IPS DF 6.9 (cell line): Measurements from ENCODE around the gene CYP3A7.
"Not testable (repeated sequence)": the region's sequence is repeated elsewhere in the genome, so short reads cannot be mapped to it uniquely, and the experiment has no call there.

ENCODE experiments used
- DNase-seq: peaks from one replicate; pipeline ENCODE4 v3.0.0-alpha.2; 2013; ENCODE audit warnings: low read depth, low spot score
- H3K27ac ChIP-seq: one replicate; pipeline ENCODE4 v1.5.1; 2013; ENCODE audit warnings: low read length, control low read depth
- H3K27me3 ChIP-seq: 2 replicates; pipeline ENCODE4 v1.6.1; 2013; ENCODE audit warnings: mild to moderate bottlenecking, low read length; ENCODE audit not compliant: control insufficient read depth, insufficient read depth
- H3K36me3 ChIP-seq: 2 replicates; pipeline ENCODE4 v1.6.1; 2013; ENCODE audit warnings: low read length; ENCODE audit not compliant: control insufficient read depth, insufficient read depth
- H3K4me1 ChIP-seq: 2 replicates; pipeline ENCODE4 v1.6.1; 2013; ENCODE audit warnings: low read length; ENCODE audit not compliant: control insufficient read depth, insufficient read depth
- H3K4me3 ChIP-seq: 2 replicates; pipeline ENCODE4 v1.5.1; 2013; ENCODE audit warnings: mild to moderate bottlenecking, low read length
- H3K9me3 ChIP-seq: 2 replicates; pipeline ENCODE4 v1.6.1; 2013; ENCODE audit warnings: low read length, inconsistent platforms; ENCODE audit not compliant: control insufficient read depth, insufficient read depth
- WGBS: extraction: QIAGEN DNeasy Blood & Tissue Kit; methylation state at CpG from one replicate; pipeline ENCODE4 v1.1.7; 2013; ENCODE audit warnings: mixed read lengths, missing lambda C conversion rate; ENCODE audit not compliant: insufficient read length, insufficient coverage; 5-methylcytosine and 5-hydroxymethylcytosine counted together

CYP3A7 gene

DNA sequence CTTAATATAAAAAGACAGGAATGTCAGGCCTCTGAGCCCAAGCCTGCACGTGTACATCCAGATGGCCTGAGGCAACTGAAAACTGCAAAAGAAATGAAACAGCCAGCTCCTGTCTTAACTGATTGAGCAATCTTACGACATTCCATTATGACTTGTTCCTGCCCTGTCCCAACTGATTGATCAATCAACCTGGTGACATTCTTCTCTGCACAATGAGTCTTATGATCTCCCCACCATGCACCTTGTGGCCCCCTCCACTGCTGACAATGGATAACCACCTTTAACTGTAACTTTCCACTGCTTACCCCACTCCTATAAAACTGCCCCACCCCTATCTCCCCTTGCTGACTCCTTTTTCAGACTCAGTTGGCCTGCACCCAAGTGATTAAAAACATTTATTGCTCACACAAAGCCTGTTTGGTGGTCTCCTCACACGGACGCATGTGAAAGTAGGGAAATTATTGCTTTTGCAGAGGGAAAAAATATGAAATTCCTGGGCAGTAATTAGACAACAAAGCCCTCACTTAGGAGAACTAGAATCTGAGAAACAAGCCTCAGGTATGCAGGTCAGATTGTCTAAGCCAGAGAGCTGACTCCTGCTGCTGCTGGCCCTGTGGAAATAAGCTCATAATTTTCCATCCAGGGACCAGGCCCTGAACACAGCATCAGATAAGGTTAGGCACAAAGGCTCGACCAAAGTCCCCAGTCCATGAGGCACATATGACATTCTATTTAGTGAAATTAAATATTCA, 5.3 kb downstream of the CYP3A7 start:
- H3K27me3 ChIP-seq: no peaks in the 10 kb centered on the region
- no peaks in the 10 kb centered on the region for H3K4me1 ChIP-seq
- no peak for DNase-seq
- H3K27ac ChIP-seq: no peak overlapping the region
- no peaks in the 10 kb centered on the region for H3K9me3 ChIP-seq
- WGBS: no CpG with 5 or more reads among the region's 5 CpGs
- H3K4me3 ChIP-seq: no peak overlapping the region
- no peaks in the 10 kb centered on the region for H3K36me3 ChIP-seq

DNA sequence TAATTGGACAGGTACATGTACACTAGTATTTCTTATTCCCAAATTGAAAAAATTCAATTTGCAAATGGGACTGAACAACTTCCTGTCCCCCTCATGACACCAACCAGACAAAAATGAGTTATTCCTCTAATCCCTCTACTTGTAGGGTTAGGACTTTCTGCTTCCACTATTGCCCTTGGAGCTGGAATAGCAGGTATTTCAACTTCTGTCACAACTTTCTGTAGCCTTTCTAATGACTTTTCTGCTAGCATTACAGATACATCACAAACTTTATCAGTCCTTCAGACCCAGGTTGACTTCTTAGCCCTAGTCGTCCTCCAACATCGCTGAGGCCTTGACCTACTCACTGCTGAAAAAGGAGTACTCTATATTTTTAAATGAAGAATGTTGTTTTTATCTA, 6.4 kb downstream of the CYP3A7 start:
- no CpG with 5 or more reads among the region's 2 CpGs for WGBS
- no peak for DNase-seq
- Histone ChIP-seq H3K36me3 (no peaks in the 10 kb centered on the region), H3K27me3 (no peaks in the 10 kb centered on the region), H3K4me1 (no peaks in the 10 kb centered on the region; the same call in 1 of the 2 replicates), H3K4me3 (no peak overlapping the region), H3K27ac (no peak overlapping the region), H3K9me3 (no peaks in the 10 kb centered on the region)

DNA sequence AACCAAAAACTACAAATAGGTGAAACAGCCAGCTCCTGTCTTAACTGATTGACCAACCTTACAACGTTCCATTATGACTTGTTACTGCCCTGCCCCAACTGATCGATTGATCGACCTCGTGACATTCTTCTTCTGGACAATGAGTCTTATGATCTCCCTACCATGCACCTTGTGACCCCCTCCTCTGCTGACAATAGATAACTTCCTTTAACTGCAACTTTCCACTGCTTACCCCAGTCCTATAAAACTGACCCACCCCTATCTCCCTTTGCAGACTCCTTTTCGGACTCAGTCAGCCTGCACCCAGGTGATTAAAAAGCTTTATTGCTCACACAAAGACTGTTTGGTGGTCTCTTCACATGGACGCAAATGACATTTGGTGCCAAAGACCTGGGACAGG, 11.8 kb downstream of the CYP3A7 start:
- H3K4me3 ChIP-seq, H3K27ac ChIP-seq, H3K9me3 ChIP-seq, DNase-seq, H3K36me3 ChIP-seq, H3K27me3 ChIP-seq, H3K4me1 ChIP-seq: not testable (repeated sequence)
- WGBS: no CpG with 5 or more reads among the region's 6 CpGs

- no CpG with 5 or more reads among the region's 5 CpGs for WGBS
Measured at GRCh38 chr7:99720800-99721595, 14.0 kb downstream of the CYP3A7 start.

DNA sequence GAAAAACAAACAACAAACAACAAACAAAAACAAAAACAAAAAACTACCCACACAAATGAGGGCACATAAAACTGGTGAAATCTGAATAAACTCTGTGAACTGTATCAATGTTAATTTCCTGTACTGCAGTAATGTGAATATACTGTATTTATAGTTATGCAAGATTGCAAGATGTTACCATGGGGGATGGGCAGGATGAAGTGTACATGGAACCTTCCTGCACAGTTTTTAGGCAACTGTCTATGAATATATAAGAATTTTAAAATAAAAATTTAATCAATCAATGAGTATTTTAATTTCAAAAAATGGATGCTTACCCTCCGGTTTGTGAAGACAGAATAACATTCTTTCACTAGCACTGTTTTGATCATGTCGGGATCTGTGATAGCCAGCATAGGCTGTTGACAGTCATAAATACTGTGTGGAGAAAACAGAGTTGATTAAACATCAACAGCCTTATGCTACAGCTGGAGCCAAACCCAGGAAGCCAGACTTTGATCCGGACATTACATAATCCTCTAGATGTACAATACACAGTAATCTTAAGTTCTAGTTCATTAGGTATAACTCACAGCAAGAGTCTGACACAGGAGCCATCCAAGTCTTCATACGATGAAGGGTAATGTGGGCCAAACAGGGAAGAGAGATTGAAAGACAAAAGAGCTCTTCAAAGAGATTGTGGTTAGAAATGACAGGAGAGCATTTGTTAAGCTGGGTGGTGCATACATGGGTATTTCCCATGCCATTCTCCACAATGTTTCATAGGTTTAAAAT, 14.8 kb downstream of the CYP3A7 start:
- Histone ChIP-seq H3K9me3 (no peaks in the 10 kb centered on the region), H3K27ac (no peak overlapping the region), H3K36me3 (no peaks in the 10 kb centered on the region), H3K4me1 (no peaks in the 10 kb centered on the region; the same call in 1 of the 2 replicates), H3K4me3 (no peak overlapping the region), H3K27me3 (no peaks in the 10 kb centered on the region)
- WGBS: no CpG with 5 or more reads among the region's 4 CpGs
- no peak for DNase-seq

More at GRCh38 chr7:99720800-99721595, 14.0 kb downstream of the CYP3A7 start:
- Histone ChIP-seq H3K27me3 (no peaks in the 10 kb centered on the region), H3K27ac (no peak overlapping the region), H3K9me3 (no peaks in the 10 kb centered on the region), H3K4me1 (no peaks in the 10 kb centered on the region; the same call in 1 of the 2 replicates), H3K4me3 (no peak overlapping the region), H3K36me3 (no peaks in the 10 kb centered on the region)
- no peak for DNase-seq

- Histone ChIP-seq H3K9me3 (no peaks in the 10 kb centered on the region), H3K36me3 (no peaks in the 10 kb centered on the region), H3K27me3 (no peaks in the 10 kb centered on the region), H3K27ac (no peak overlapping the region), H3K4me3 (no peak overlapping the region), H3K4me1 (no peaks in the 10 kb centered on the region)
- no peak for DNase-seq
- 100% methylated on average over 1 of the region's 3 CpGs for WGBS
Measured at GRCh38 chr7:99713995-99714570, 20.9 kb downstream of the CYP3A7 start.

DNA sequence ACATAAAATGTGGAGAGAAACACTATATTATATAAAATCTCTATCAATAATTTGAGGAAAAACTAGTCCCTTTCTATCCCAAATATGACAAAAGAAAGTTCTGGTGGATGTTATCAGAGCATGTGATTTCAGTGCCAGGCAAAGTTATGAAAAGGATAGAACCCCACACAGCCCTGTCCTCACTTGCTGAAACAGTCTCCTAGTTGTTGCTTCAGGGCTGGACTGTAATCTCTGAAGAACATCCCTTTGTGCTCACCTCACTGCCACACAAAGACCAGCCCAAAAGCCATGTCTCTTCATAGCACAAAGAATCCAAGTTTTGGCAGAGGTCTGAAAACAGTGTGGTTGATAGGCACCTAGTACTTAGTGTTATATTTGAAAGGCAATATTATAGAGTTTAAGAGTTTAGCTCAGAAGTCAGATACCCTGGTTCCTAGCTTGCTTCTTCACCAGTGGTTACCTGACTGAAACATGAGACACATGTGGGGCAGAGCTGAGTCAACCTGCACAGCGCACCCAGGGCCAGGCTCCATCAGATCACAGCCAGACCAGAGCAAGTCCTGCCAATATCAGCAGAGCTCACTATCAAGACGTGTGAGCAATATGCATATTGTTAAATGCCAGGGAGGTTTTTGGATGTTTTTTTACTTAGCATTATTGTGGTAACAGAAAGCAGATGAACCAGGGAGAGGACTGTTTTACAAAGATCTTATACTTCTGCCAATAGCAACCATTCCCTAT, 25.0 kb downstream of the CYP3A7 start:
- Histone ChIP-seq H3K4me1 (no peaks in the 10 kb centered on the region), H3K9me3 (peaks cover 2% of the 10 kb centered on the region; the same call in 1 of the 2 replicates), H3K36me3 (no peaks in the 10 kb centered on the region), H3K4me3 (no peak overlapping the region), H3K27me3 (no peaks in the 10 kb centered on the region), H3K27ac (no peak overlapping the region)
- no peak for DNase-seq
- WGBS: no CpG with 5 or more reads among the region's 2 CpGs

- Histone ChIP-seq H3K27ac (no peak overlapping the region), H3K27me3 (no peaks in the 10 kb centered on the region), H3K4me1 (no peaks in the 10 kb centered on the region), H3K4me3 (no peak overlapping the region), H3K36me3 (no peaks in the 10 kb centered on the region), H3K9me3 (peaks cover 2% of the 10 kb centered on the region; the same call in 1 of the 2 replicates)
- WGBS: no CpG with 5 or more reads among the region's 2 CpGs
- no peak for DNase-seq
Measured at GRCh38 chr7:99709260-99709659, 25.7 kb downstream of the CYP3A7 start.

DNA sequence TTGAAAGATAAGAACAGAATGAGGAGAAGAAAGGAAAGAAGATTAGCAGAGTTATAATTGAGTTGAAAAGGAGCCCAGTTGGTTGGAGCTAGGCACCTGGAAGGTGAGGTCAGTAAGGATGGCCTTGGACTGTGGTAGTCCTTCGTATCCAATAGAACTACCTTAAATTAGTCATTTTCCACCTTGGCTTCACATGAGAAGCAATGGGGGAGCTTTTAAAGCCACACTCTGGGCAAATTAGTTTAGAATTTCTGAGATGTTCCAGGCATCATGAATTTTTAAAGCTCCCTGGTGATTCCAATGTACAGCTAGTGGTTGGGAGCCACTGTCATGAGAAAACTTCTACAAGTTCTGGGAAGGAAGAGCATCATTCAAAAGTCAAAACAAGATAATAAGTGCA, 27.9 kb downstream of the CYP3A7 start:
- Histone ChIP-seq H3K9me3 (peaks cover 2% of the 10 kb centered on the region; the same call in 1 of the 2 replicates), H3K4me1 (no peaks in the 10 kb centered on the region), H3K36me3 (no peaks in the 10 kb centered on the region), H3K27ac (no peak overlapping the region), H3K4me3 (no peak overlapping the region), H3K27me3 (no peaks in the 10 kb centered on the region)
- no peak for DNase-seq
- no CpG with 5 or more reads among the region's 1 CpG for WGBS
